GM23248 (cell line): Measurements from ENCODE around the gene RNF180.

ENCODE experiments used
- EZH2 ChIP-seq: fragments of 200-600 bp; sonication (generic); IDR thresholded peaks from 2 replicates; pipeline ENCODE4 v1.6.1; 2018; ENCODE audit warnings: antibody characterized with exemption, mild to moderate bottlenecking; ENCODE audit not compliant: insufficient read depth, poor library complexity, severe bottlenecking
- EZH2phosphoT487 ChIP-seq: fragments of 200-600 bp; sonication (generic); IDR thresholded peaks from 2 replicates; pipeline ENCODE4 v1.6.1; 2018; ENCODE audit warnings: antibody characterized with exemption, moderate library complexity, mild to moderate bottlenecking, low read depth; ENCODE audit not compliant: insufficient read depth

GRCh38 chr5:64214132-64214531 lies 48.5 kb downstream of the RNF180 start:
- TF ChIP-seq EZH2phosphoT487 (no peak), EZH2 (no peak)
